ENCODE data around the gene NTN1.

- TF ChIP-seq CTCF (IDR thresholded peaks at IDR 0.05; ENCODE audit: poor library complexity) (no peak), EZH2phosphoT487 (IDR thresholded peaks at IDR 0.05; ENCODE audit: low read depth, severe bottlenecking, unreplicated experiment) (no peak)
Measured at GRCh38 chr17:9116861-9117568, 95.7 kb downstream of the NTN1 start.

All from hepatocyte (in vitro differentiated cells).